Left lobe of liver (tissue), 2 donors: ENCODE measurements around the gene UHMK1. TPM values are rescaled to one million over a fixed set of nuclear protein-coding genes. Genes with fewer than 3 reads are reported as not detected.
"Not testable (repeated sequence)": the region's sequence is repeated elsewhere in the genome, so short reads cannot be mapped to it uniquely, and the experiment has no call there.

Experiments used
- ATAC-seq: fragments of 200-7000 bp; cut with Tn5 transposase; one replicate; pipeline ENCODE4 v1.9.1; 2020; ENCODE audit warnings: mild to moderate bottlenecking, moderate library complexity
- DNase-seq: peaks from one replicate; pipeline ENCODE4 v3.0.0-alpha.2; 2020; ENCODE audit warnings: low spot score
- total RNA-seq: library from RNA; stranded (reverse); gene quantifications from one replicate; pipeline ENCODE4 v1.2.1, GENCODE V29; 2021
- donor health status: DM: no; HTN: no; CAD: no; lungs with moderate emphysema.
- donor health status: DM: no; HTN: yes; CAD: no.

UHMK1 gene
- total RNA-seq, 1 donor from 2014 or later, result 35.8 TPM

- no peak for ATAC-seq
- DNase-seq, result no peak
Measured at GRCh38 chr1:162562470-162562828, 64.8 kb downstream of the UHMK1 start.

DNA sequence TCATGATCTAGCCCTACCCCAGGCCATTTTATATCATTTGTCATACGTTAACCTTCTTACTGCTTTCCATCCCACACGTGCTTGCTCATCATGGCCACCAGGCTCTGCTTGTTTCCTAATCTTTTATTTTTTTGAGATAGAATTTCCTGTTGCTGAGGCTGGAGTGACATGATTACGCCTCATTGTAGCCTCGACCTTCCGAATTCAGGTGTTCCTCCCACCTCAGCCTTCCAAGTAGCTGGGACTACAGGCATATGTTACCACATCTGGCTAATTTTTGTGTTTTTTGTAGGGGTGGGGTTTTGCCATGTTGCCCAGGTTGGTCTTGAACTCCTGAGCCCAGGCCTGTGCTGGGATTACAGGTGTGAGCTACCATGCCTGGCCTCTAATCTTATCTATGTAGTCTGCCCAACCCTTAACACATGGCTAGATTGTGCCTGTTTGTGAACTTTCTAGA is 67.2 kb downstream of the UHMK1 start:
- DNase-seq (no peak), ATAC-seq (no peak)

GRCh38 chr1:162565460-162565859 is 67.8 kb downstream of the UHMK1 start:
- ATAC-seq, result no peak
- DNase-seq, result no peak

DNA sequence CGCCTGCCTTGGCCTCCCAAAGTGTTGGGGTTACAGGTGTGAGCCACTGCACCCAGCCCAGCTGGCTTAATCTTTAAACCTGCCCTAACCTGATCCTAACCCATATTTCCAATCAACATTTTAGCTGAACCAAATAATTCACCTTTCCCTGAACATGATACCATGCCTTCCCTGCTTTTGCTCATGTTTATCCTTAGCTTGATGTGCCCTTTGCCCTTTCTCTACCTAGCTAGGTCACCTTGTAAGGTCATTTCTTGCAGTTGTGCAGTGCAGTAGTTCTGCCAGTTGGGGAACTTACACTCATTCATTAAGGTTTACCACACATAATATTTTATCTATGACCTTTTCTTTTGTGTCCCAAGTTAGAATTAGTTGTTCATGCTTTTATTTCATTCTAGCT is 69.3 kb downstream of the UHMK1 start:
- ATAC-seq, result peak; percentile 3
- no peak for DNase-seq

GRCh38 chr1:162568802-162569201 is 71.2 kb downstream of the UHMK1 start:
- no peak for ATAC-seq

DNA sequence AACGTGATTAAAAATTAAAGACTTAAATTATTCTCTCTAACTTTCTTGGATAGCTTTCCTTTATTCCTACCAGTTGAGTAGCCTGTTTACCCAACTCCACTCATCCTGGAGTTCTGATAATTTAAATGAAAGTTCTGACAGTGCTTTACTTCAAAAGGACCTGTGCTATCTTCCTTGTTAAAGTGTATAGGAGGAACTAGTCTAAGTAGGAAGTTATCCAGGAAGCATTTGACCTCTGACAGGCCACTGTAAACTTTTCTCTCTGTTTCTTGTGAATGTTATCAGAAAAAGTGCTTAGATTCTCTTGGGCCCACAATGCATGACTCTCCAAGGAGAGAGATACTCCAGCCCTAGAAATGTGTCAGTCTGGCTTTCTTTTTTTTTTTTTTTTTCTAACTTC is 73.1 kb downstream of the UHMK1 start:
- DNase-seq, result no peak
- peak; percentile 4 for ATAC-seq

More at GRCh38 chr1:162568802-162569201, 71.2 kb downstream of the UHMK1 start:
- DNase-seq, result no peak

GRCh38 chr1:162571121-162571520 is 73.5 kb downstream of the UHMK1 start:
- ATAC-seq, DNase-seq: not testable (repeated sequence)

- no peak for ATAC-seq
- DNase-seq, result no peak
Measured at GRCh38 chr1:162571696-162572095, 74.1 kb downstream of the UHMK1 start.

- ATAC-seq, result no peak
- DNase-seq, result no peak
Measured at GRCh38 chr1:162573136-162573535, 75.5 kb downstream of the UHMK1 start.

- no peak for DNase-seq
- no peak for ATAC-seq
Measured at GRCh38 chr1:162578071-162578700, 80.6 kb downstream of the UHMK1 start.

DNA sequence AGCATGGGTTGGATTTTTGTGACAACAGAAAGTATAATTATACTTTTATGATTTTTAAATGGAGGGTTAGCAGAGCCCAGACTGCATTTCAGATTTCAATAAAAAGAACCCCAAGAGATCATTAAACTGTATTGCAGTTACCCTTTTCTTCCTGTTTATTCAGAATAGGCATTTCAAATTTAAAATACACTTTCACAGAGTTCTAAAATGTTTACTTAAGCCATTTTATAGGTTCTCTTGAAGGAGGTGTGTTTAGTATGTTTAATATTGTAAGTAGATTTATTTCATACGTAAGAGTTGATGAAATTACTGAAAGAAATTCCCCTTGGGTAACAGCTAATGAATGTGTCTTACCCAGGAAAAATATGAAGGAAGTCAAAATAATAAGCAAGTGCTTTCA is 81.3 kb downstream of the UHMK1 start:
- no peak for ATAC-seq
- DNase-seq, result no peak

Other genes with a start within 250 kb of the UHMK1 start
- not detected for gene SPATA46, start 121.0 kb upstream of the UHMK1 start, total RNA-seq
- 50.4 TPM for gene C1orf226, start 116.1 kb upstream of the UHMK1 start, total RNA-seq
- 0.10 TPM for gene SH2D1B, start 85.7 kb upstream of the UHMK1 start, total RNA-seq
- gene UAP1, start 63.9 kb downstream of the UHMK1 start, total RNA-seq, result 108 TPM
- 2.0 TPM for gene DDR2, start 134.6 kb downstream of the UHMK1 start, total RNA-seq